ENCODE results near the gene EDRF1.

The EDRF1 gene

DNA sequence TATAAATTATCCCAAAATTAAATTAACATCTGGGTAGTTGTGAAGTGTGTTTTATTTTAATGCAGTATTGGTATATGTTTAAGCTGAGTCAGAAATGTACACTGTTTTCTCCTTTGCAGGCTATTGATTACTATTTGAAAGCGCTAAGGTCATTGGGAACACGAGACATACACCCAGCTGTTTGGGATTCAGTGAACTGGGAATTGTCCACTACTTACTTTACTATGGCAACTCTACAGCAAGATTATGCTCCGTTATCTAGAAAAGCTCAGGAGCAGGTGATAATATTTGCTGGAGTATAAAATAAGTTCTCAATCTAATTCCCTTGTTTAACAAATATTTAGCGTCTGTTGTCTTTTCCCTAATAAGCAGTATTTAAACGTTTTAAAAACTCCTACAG lies 27.9 kb downstream of the EDRF1 start:
- no peak for TF ChIP-seq ZFP37 (tag by site-specific recombination; IDR thresholded peaks at IDR 0.05)
- no peak for TF ChIP-seq ZSCAN23 (tag by site-specific recombination; IDR thresholded peaks at IDR 0.05)
- no peak for TF ChIP-seq ZNF335 (tag by site-specific recombination; conservative IDR thresholded peaks at IDR 0.05)
- no peak for TF ChIP-seq ZNF324 (tag by site-specific recombination; IDR thresholded peaks at IDR 0.05)
- no peaks in the 10 kb centered on the region for H3K9me3 ChIP-seq (ENCODE audit: control insufficient read depth, insufficient read depth, low read depth, low read length)
- CTCF ChIA-PET, result interaction anchor here (0.6 kb wide), 1 partner anchor 1217 kb away, joined by 10 read pairs; no protein-coding TSS in a partner anchor
- H3K4me1 ChIP-seq (ENCODE audit: control insufficient read depth, insufficient read depth, low read length), result no peaks in the 10 kb centered on the region
- peaks cover 79 to 98% of the 10 kb centered on the region in 2 experiments for H3K36me3 ChIP-seq (ENCODE audit: control insufficient read depth in 2 of 2, insufficient read depth in 1 of 2, low read length in 2 of 2)
- H3K27ac ChIP-seq (ENCODE audit: extremely low read depth, low read depth, low read length), result no peak overlapping the region
- POLR2A ChIA-PET, result interaction anchor here (1.6 kb wide), 1 partner anchor 16 kb away, joined by 3 read pairs; no protein-coding TSS in a partner anchor
- H3K4me3 ChIP-seq (ENCODE audit: low read depth, low read length), result no peak overlapping the region

DNA sequence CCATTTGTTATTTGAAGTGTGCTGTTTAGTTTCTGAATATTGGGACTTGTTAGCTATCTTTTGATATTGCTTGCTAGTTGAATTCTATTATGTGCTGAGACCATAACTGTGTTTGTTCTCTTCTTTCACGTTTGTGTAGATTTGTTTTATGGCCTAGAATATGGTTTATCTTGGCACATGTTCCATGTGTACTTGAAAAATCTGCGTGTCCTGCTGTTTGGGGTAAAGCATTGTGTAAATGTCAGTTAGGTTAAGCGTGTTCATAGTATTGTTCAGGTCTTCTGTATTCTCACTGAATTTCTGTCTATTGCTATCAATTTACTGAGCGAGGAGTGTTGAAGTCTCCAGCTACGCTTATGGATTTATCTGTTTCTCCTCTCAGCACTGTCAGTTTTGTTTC lies 36.7 kb downstream of the EDRF1 start:
- H3K4me3 ChIP-seq (ENCODE audit: low read depth, low read length), result no peak overlapping the region
- CTCF ChIA-PET, result no interaction called here
- 0 out of 2 replicates have a peak, but pooled peaks have one; percentile 53 for TF ChIP-seq GFI1B (tag by site-specific recombination; IDR thresholded peaks at IDR 0.05)
- TF ChIP-seq ZBTB17 (tag by site-specific recombination; IDR thresholded peaks at IDR 0.05), result 0 out of 2 replicates have a peak, but pooled peaks have one; percentile 16
- TF ChIP-seq OSR2 (tag by site-specific recombination; IDR thresholded peaks at IDR 0.05), result peak; percentile 60; the same call in 1 of the 2 replicates
- peak; percentile 54 for TF ChIP-seq ZXDB (tag by site-specific recombination; IDR thresholded peaks at IDR 0.05)
- TF ChIP-seq, protein P1, sequence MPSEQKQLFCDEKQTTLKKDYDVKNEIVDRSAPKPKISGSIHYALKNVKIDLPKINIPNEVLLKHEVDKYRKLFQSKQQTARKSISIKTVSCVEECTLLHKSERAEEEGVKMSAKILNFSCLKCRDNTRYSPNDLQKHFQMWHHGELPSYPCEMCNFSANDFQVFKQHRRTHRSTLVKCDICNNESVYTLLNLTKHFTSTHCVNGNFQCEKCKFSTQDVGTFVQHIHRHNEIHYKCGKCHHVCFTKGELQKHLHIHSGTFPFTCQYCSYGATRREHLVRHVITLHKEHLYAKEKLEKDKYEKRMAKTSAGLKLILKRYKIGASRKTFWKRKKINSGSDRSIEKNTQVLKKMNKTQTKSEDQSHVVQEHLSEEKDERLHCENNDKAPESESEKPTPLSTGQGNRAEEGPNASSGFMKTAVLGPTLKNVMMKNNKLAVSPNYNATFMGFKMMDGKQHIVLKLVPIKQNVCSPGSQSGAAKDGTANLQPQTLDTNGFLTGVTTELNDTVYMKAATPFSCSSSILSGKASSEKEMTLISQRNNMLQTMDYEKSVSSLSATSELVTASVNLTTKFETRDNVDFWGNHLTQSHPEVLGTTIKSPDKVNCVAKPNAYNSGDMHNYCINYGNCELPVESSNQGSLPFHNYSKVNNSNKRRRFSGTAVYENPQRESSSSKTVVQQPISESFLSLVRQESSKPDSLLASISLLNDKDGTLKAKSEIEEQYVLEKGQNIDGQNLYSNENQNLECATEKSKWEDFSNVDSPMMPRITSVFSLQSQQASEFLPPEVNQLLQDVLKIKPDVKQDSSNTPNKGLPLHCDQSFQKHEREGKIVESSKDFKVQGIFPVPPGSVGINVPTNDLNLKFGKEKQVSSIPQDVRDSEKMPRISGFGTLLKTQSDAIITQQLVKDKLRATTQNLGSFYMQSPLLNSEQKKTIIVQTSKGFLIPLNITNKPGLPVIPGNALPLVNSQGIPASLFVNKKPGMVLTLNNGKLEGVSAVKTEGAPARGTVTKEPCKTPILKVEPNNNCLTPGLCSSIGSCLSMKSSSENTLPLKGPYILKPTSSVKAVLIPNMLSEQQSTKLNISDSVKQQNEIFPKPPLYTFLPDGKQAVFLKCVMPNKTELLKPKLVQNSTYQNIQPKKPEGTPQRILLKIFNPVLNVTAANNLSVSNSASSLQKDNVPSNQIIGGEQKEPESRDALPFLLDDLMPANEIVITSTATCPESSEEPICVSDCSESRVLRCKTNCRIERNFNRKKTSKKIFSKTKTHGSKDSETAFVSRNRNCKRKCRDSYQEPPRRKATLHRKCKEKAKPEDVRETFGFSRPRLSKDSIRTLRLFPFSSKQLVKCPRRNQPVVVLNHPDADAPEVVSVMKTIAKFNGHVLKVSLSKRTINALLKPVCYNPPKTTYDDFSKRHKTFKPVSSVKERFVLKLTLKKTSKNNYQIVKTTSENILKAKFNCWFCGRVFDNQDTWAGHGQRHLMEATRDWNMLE (tag by site-specific recombination; conservative IDR thresholded peaks at IDR 0.05; ENCODE audit: low read depth), result no peak
- TF ChIP-seq ZNF610 (tag by site-specific recombination; IDR thresholded peaks at IDR 0.05; ENCODE audit: borderline replicate concordance), result 0 out of 2 replicates have a peak, but pooled peaks have one; percentile 49
- peak; percentile 85 for TF ChIP-seq FEZF1 (tag by site-specific recombination; IDR thresholded peaks at IDR 0.05)
- TF ChIP-seq ZNF426 (tag by site-specific recombination; IDR thresholded peaks at IDR 0.05), result no peak
- peak; percentile 87 for TF ChIP-seq ZNF843 (tag by site-specific recombination; IDR thresholded peaks at IDR 0.05)
- TF ChIP-seq, protein P2, sequence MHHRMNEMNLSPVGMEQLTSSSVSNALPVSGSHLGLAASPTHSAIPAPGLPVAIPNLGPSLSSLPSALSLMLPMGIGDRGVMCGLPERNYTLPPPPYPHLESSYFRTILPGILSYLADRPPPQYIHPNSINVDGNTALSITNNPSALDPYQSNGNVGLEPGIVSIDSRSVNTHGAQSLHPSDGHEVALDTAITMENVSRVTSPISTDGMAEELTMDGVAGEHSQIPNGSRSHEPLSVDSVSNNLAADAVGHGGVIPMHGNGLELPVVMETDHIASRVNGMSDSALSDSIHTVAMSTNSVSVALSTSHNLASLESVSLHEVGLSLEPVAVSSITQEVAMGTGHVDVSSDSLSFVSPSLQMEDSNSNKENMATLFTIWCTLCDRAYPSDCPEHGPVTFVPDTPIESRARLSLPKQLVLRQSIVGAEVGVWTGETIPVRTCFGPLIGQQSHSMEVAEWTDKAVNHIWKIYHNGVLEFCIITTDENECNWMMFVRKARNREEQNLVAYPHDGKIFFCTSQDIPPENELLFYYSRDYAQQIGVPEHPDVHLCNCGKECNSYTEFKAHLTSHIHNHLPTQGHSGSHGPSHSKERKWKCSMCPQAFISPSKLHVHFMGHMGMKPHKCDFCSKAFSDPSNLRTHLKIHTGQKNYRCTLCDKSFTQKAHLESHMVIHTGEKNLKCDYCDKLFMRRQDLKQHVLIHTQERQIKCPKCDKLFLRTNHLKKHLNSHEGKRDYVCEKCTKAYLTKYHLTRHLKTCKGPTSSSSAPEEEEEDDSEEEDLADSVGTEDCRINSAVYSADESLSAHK (tag by site-specific recombination; IDR thresholded peaks at IDR 0.05), result peak; percentile 31; the same call in 1 of the 2 replicates
- 0 out of 2 replicates have a peak, but pooled peaks have one; percentile 65 for TF ChIP-seq OVOL3 (tag by site-specific recombination; IDR thresholded peaks at IDR 0.05)
- TF ChIP-seq, protein P3, sequence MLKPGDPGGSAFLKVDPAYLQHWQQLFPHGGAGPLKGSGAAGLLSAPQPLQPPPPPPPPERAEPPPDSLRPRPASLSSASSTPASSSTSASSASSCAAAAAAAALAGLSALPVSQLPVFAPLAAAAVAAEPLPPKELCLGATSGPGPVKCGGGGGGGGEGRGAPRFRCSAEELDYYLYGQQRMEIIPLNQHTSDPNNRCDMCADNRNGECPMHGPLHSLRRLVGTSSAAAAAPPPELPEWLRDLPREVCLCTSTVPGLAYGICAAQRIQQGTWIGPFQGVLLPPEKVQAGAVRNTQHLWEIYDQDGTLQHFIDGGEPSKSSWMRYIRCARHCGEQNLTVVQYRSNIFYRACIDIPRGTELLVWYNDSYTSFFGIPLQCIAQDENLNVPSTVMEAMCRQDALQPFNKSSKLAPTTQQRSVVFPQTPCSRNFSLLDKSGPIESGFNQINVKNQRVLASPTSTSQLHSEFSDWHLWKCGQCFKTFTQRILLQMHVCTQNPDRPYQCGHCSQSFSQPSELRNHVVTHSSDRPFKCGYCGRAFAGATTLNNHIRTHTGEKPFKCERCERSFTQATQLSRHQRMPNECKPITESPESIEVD (tag by site-specific recombination; IDR thresholded peaks at IDR 0.05), result peak; percentile 89
- TF ChIP-seq, protein P4, sequence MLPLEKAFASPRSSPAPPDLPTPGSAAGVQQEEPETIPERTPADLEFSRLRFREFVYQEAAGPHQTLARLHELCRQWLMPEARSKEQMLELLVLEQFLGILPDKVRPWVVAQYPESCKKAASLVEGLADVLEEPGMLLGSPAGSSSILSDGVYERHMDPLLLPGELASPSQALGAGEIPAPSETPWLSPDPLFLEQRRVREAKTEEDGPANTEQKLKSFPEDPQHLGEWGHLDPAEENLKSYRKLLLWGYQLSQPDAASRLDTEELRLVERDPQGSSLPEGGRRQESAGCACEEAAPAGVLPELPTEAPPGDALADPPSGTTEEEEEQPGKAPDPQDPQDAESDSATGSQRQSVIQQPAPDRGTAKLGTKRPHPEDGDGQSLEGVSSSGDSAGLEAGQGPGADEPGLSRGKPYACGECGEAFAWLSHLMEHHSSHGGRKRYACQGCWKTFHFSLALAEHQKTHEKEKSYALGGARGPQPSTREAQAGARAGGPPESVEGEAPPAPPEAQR (tag by site-specific recombination; IDR thresholded peaks at IDR 0.05), result no peak
- TF ChIP-seq, protein P5, sequence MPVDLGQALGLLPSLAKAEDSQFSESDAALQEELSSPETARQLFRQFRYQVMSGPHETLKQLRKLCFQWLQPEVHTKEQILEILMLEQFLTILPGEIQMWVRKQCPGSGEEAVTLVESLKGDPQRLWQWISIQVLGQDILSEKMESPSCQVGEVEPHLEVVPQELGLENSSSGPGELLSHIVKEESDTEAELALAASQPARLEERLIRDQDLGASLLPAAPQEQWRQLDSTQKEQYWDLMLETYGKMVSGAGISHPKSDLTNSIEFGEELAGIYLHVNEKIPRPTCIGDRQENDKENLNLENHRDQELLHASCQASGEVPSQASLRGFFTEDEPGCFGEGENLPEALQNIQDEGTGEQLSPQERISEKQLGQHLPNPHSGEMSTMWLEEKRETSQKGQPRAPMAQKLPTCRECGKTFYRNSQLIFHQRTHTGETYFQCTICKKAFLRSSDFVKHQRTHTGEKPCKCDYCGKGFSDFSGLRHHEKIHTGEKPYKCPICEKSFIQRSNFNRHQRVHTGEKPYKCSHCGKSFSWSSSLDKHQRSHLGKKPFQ (tag by site-specific recombination; IDR thresholded peaks at IDR 0.05), result peak; percentile 73
- TF ChIP-seq SCRT1 (tag by site-specific recombination; IDR thresholded peaks at IDR 0.05; ENCODE audit: borderline replicate concordance), result 0 out of 2 replicates have a peak, but pooled peaks have one; percentile 12
- peak; percentile 55; the same call in 1 of the 2 replicates for TF ChIP-seq BCL11A (tag by site-specific recombination; IDR thresholded peaks at IDR 0.05; ENCODE audit: low read depth)

More for the DNA sequence above, 36.7 kb downstream of the EDRF1 start:
- Histone ChIP-seq H3K4me1 (ENCODE audit: control insufficient read depth, insufficient read depth, low read length) (peaks cover 17% of the 10 kb centered on the region), H3K27ac (ENCODE audit: extremely low read depth, low read depth, low read length) (no peak overlapping the region), H3K36me3 (ENCODE audit: control insufficient read depth in 2 of 2, insufficient read depth in 1 of 2, low read length in 2 of 2) (peaks cover 71 to 85% of the 10 kb centered on the region in 2 experiments), H3K9me3 (ENCODE audit: control insufficient read depth, insufficient read depth, low read depth, low read length) (no peaks in the 10 kb centered on the region)
- POLR2A ChIA-PET, result no interaction called here

Data from HEK293 (cell line).